ENCODE data around the gene MESP2.

The MESP2 gene

GRCh38 chr15:89822026-89822425, 45.9 kb downstream of the MESP2 start:
- H3K4me3 ChIP-seq (replicated peaks; ENCODE audit: low read depth, low read length): no peak overlapping the region
- TF ChIP-seq, protein P1, sequence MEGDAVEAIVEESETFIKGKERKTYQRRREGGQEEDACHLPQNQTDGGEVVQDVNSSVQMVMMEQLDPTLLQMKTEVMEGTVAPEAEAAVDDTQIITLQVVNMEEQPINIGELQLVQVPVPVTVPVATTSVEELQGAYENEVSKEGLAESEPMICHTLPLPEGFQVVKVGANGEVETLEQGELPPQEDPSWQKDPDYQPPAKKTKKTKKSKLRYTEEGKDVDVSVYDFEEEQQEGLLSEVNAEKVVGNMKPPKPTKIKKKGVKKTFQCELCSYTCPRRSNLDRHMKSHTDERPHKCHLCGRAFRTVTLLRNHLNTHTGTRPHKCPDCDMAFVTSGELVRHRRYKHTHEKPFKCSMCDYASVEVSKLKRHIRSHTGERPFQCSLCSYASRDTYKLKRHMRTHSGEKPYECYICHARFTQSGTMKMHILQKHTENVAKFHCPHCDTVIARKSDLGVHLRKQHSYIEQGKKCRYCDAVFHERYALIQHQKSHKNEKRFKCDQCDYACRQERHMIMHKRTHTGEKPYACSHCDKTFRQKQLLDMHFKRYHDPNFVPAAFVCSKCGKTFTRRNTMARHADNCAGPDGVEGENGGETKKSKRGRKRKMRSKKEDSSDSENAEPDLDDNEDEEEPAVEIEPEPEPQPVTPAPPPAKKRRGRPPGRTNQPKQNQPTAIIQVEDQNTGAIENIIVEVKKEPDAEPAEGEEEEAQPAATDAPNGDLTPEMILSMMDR (IDR thresholded peaks at IDR 0.05; ENCODE audit: low read depth, low read length, missing control alignments): no peak
- no peak for DNase-seq (ENCODE audit: extremely low read depth, low read depth)

GRCh38 chr15:89822611-89822950, 46.4 kb downstream of the MESP2 start:
- no peak for DNase-seq (ENCODE audit: extremely low read depth, low read depth)
- no peak overlapping the region for H3K4me3 ChIP-seq (replicated peaks; ENCODE audit: low read depth, low read length)
- TF ChIP-seq, protein P1 (IDR thresholded peaks at IDR 0.05; ENCODE audit: low read depth, low read length, missing control alignments): no peak

DNA sequence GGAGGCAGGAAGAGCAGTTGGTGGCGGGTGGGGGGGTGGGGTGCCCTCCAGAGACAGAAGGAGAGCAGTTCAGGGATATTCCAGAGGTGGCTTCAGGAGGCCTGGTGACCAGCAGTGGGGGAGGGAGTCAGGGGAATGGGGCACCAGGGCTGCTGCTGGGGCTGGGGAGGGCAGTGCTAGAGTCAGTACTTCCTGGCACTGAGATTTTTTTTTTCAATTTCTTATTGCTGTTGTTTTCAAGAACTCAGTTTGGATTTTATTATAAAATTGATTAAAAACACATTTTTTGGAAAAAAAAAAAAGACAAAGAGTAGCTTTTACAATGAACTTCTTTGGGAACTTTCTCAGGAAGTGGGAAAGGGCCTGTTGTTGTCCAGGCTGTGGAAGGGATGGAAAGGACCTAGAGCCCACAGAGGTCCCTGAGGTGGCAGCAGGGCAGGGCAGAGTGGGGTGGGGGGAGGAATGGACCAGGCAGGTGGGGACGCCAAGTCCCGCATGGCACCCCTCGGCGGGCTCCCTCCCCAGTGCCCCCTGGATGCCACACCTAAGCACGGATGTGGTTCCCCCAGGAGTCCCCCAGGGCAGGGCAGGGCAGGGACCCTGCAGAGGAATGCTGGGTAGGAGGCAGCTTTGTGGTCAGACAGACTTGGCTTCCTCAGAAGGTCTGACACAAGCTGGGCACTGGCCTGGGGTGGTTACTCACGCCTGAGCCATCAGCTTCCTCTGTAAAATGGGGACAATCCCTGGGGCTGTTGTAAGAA, 47.0 kb downstream of the MESP2 start:
- H3K4me3 ChIP-seq (replicated peaks; ENCODE audit: low read depth, low read length): no peak overlapping the region
- TF ChIP-seq, protein P1 (IDR thresholded peaks at IDR 0.05; ENCODE audit: low read depth, low read length, missing control alignments): no peak
- no peak for DNase-seq (ENCODE audit: extremely low read depth, low read depth)

- no peak overlapping the region for H3K4me3 ChIP-seq (replicated peaks; ENCODE audit: low read depth, low read length)
- TF ChIP-seq, protein P1 (IDR thresholded peaks at IDR 0.05; ENCODE audit: low read depth, low read length, missing control alignments): no peak
- no peak for DNase-seq (ENCODE audit: extremely low read depth, low read depth)
These were observed 47.9 kb downstream of the MESP2 start for GRCh38 chr15:89823836-89824606.

- DNase-seq (ENCODE audit: extremely low read depth, low read depth): no peak
- TF ChIP-seq, protein P1 (IDR thresholded peaks at IDR 0.05; ENCODE audit: low read depth, low read length, missing control alignments): no peak
These were observed 48.4 kb downstream of the MESP2 start for GRCh38 chr15:89824607-89824867.

DNA sequence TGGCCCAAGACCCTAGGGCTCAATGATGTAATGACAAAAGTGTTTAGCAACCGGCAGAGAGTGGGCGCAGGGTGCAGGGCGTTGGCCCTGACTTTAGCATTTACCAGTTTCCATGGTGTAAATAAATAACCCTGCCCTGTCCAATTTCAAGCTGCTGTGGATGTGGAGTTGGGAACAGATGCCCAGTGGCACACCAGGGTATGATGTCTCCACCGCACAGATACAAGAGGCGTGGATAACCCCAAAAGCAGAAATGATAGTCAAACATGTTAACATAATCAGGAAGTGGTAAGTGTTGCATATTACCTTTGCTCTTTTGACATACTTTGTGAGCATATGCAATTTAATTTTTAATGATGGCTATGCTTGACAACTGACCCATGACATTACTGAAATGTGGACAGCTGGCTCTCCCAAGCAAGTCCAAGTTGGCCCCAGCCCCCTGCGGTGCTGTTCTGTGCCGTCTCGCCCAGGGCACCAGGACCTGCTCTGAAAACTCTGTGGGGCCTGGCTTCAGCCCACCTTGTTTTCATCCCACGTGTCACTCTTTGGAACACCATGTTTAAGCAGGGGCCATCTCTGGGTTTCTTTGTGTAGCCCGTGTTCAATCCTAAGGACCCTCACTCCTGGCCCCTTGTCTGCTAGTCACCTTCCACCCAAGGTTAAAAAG, 49.3 kb downstream of the MESP2 start:
- H3K4me3 ChIP-seq (replicated peaks; ENCODE audit: low read depth, low read length): no peak overlapping the region
- TF ChIP-seq, protein P1 (IDR thresholded peaks at IDR 0.05; ENCODE audit: low read depth, low read length, missing control alignments): no peak
- DNase-seq (ENCODE audit: extremely low read depth, low read depth): no peak

More at GRCh38 chr15:89824607-89824867, 48.4 kb downstream of the MESP2 start:
- no peak overlapping the region for H3K4me3 ChIP-seq (replicated peaks; ENCODE audit: low read depth, low read length)

Data from HFF-Myc (cell line).